ENCODE measurements around the gene MORN5.

Gene MORN5

GRCh38 chr9:122143876-122144405 lies 15.8 kb upstream of the MORN5 start:
- no peak for DNase-seq (ENCODE audit: low read depth)

- DNase-seq (ENCODE audit: low read depth): no peak
Measured at GRCh38 chr9:122144836-122145591, 14.7 kb upstream of the MORN5 start.

GRCh38 chr9:122145592-122145863 lies 14.2 kb upstream of the MORN5 start:
- no peak for DNase-seq (ENCODE audit: low read depth)

- no peak for DNase-seq (ENCODE audit: low read depth)
Measured at GRCh38 chr9:122151267-122151828, 8.4 kb upstream of the MORN5 start.

- DNase-seq (ENCODE audit: low read depth): no peak
Measured at GRCh38 chr9:122155796-122156195, 3.9 kb upstream of the MORN5 start.

- no peak for DNase-seq (ENCODE audit: low read depth)
Measured at GRCh38 chr9:122158202-122158601, 1.5 kb upstream of the MORN5 start.

- no peak for DNase-seq (ENCODE audit: low read depth)
Measured at GRCh38 chr9:122159925-122160246, 178 bp downstream of the MORN5 start.

- DNase-seq (ENCODE audit: low read depth): no peak
Measured at GRCh38 chr9:122162415-122162814, 2.7 kb downstream of the MORN5 start.

GRCh38 chr9:122164286-122164685 lies 4.6 kb downstream of the MORN5 start:
- no peak for DNase-seq (ENCODE audit: low read depth)

GRCh38 chr9:122168356-122168755 lies 8.6 kb downstream of the MORN5 start:
- DNase-seq (ENCODE audit: low read depth): no peak

- no peak for DNase-seq (ENCODE audit: low read depth)
Measured at GRCh38 chr9:122172131-122172530, 12.4 kb downstream of the MORN5 start.

GRCh38 chr9:122173670-122174069 lies 14.0 kb downstream of the MORN5 start:
- no peak for DNase-seq (ENCODE audit: low read depth)

- DNase-seq (ENCODE audit: low read depth): no peak
Measured at GRCh38 chr9:122176916-122177315, 17.2 kb downstream of the MORN5 start.

GRCh38 chr9:122179054-122179689 lies 19.5 kb downstream of the MORN5 start:
- no peak for DNase-seq (ENCODE audit: low read depth)

GRCh38 chr9:122179690-122180074 lies 20.0 kb downstream of the MORN5 start:
- DNase-seq (ENCODE audit: low read depth): no peak

GRCh38 chr9:122180633-122181032 lies 20.9 kb downstream of the MORN5 start:
- no peak for DNase-seq (ENCODE audit: low read depth)

- DNase-seq (ENCODE audit: low read depth): no peak
Measured at GRCh38 chr9:122183501-122183900, 23.8 kb downstream of the MORN5 start.

- DNase-seq (ENCODE audit: low read depth): no peak
Measured at GRCh38 chr9:122184551-122184950, 24.8 kb downstream of the MORN5 start.

- DNase-seq (ENCODE audit: low read depth): no peak
Measured at GRCh38 chr9:122186301-122186700, 26.6 kb downstream of the MORN5 start.

GRCh38 chr9:122186777-122187470 lies 27.2 kb downstream of the MORN5 start:
- DNase-seq (ENCODE audit: low read depth): no peak

- DNase-seq (ENCODE audit: low read depth): no peak
Measured at GRCh38 chr9:122188369-122188768, 28.7 kb downstream of the MORN5 start.

- DNase-seq (ENCODE audit: low read depth): no peak
Measured at GRCh38 chr9:122190597-122191381, 31.1 kb downstream of the MORN5 start.
